Prostate gland (tissue), 2 donors: ENCODE measurements around the gene KCTD20.

Experiments
- CTCF ChIP-seq, 4 experiments: fragments of 200-600 bp in 2 of 4; fragments of 450-650 bp in 2 of 4; sonication (generic) in 2 of 4; IDR thresholded peaks; 1 replicate in 3 of 4; 2 replicates in 1 of 4; pipeline ENCODE4 v1.5.1; 2016 to 2019; ENCODE audit warnings: antibody characterized with exemption in 4 of 4, mild to moderate bottlenecking in 2 of 4, moderate library complexity in 2 of 4
- POLR2A ChIP-seq: fragments of 450-650 bp; IDR thresholded peaks from one replicate; pipeline ENCODE4 v1.6.1; 2016; ENCODE audit warnings: antibody characterized with exemption, mild to moderate bottlenecking

GRCh38 chr6:36445621-36446020 lies 2.8 kb downstream of the KCTD20 start:
- TF ChIP-seq CTCF (IDR thresholded peaks at IDR 0.05) (no peak), POLR2A (no peak)
